ENCODE data around the gene PDXDC1. TPM values are rescaled to one million over a fixed set of nuclear protein-coding genes. Genes with fewer than 3 reads are reported as not detected.

The PDXDC1 gene
- polyA plus RNA-seq, 6 donors from 2014 or later, result 24.1 to 38.6 (median 31.4) TPM

Other genes starting within 250 kb of the PDXDC1 start
- not detected for gene NPIPA2, start 232.5 kb upstream of the PDXDC1 start, polyA plus RNA-seq (ENCODE audit: low read depth in 6 of 6)
- 10 to 100 TPM; 15.9 to 45.1 (median 26.0) TPM for gene NOMO1, start 141.3 kb upstream of the PDXDC1 start, polyA plus RNA-seq (ENCODE audit: low read depth in 6 of 6)
- 1 to 10 TPM in 3 of 6 donors, under 1 TPM in 2, not detected in 1; 0.73 to 3.9 (median 1.3) TPM for gene NPIPA1, start 37.6 kb upstream of the PDXDC1 start, polyA plus RNA-seq (ENCODE audit: low read depth in 6 of 6)
- gene NTAN1, start 81.0 kb downstream of the PDXDC1 start, polyA plus RNA-seq (ENCODE audit: low read depth in 6 of 6), result 10 to 100 TPM; 47.2 to 77.4 (median 67.4) TPM
- 10 to 100 TPM; 10.9 to 23.7 (median 18.5) TPM for gene RRN3, start 119.2 kb downstream of the PDXDC1 start, polyA plus RNA-seq (ENCODE audit: low read depth in 6 of 6)

Measured in naive B cell (primary cell).